ENCODE results near the gene AP3B2.

GRCh38 chr15:82666606-82667005 is 43.1 kb downstream of the AP3B2 start:
- TF ChIP-seq CTCF (conservative IDR thresholded peaks at IDR 0.05 in 1 of 2, IDR thresholded peaks at IDR 0.05 in 1 of 2; ENCODE audit: low read depth in 1 of 2, low read length in 2 of 2) (no peak), EZH2 (IDR thresholded peaks at IDR 0.05; ENCODE audit: low read length, missing control alignments) (no peak)
